D341Med (cell line): Measurements from ENCODE around the gene LZTS2.
A peak's percentile ranks its signal among the peaks of the same experiment; 100 is the strongest.

Experiments used
- DNase-seq: peaks from one replicate; pipeline ENCODE4 v3.0.0; 2012; ENCODE audit warnings: low spot score

Gene LZTS2

DNA sequence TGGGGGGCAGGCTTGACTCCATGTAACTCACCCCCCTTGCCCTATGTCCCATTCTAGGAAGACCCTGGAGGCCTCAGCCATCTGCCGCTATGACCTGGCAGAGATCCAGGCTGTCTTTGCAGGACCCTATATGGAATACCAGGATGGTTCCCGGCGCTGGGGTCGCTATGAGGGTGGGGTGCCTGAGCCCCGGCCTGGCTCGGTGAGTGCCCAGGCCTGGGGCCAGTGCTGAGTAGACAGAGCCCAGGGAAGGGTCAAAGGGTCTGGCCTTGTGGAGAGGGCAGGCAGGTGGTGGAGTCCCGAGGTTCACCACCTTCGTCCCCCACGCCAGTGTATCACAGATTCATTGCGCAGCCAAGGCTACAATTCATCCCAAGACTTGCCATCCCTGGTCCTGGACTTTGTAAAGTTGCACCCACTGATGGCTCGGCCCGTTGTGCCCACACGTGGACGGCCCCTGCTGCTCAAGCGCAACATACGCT, 19.8 kb upstream of the LZTS2 start:
- no peak for DNase-seq

DNA sequence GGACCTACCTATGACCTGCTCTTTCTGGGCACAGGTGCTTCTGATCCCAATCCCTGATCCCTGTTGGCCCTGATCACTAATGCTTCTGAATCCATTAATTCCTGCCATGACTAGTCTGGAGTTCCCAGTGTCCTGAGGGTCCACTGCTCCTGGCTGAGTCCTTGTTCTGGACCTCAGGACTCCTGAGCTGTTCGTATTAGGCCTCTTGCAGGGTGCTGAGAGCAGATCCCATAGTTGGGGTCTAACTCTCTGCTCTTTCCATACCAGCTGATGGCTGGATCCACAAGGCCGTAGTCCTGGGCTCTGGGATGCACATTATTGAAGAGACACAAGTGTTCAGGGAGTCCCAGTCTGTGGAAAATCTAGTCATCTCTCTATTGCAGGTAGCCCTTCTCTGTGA, 19.3 kb upstream of the LZTS2 start:
- no peak for DNase-seq

DNA sequence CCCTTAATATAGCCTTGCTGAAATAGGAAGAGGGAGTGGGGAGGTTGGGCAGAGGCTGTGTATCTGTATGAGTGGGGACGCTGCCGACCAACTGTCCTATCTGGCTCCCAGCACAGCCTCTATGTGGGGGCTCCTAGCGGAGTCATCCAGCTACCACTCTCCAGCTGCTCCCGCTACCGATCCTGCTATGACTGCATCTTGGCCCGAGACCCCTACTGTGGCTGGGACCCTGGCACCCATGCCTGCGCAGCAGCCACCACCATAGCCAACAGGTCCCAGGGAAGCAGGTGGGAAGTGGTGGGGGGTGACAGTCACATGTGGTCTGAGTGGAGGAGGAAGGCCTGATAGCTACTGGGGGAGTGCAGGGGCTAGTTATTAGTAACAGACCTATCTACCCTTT, 18.9 kb upstream of the LZTS2 start:
- DNase-seq = no peak

DNA sequence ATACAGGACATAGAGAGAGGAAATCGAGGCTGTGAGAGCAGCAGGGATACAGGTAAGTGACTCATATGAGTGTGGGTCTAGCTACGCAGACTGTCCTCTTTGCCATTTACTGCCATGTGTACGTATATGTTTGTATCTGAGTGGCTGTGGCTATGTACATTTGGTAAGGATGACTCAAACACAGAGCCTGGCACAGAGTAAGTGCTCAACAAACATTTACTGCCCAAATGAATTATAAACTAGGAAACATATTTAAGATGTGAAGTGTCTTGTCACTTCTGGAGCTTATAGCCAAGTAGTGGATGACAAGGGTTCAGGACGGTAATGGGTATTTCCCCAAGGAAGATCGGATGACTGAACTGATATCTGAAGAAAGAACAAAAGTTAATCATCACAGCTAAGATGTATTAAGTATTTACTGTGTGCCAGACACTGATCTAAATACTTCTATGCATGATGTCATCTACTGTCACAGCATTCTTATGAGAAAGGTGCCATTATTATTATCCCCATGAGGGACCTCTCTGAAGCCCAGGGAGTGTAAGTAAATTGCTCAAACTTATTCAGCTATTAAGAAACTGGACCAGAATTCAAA, 18.3 kb upstream of the LZTS2 start:
- no peak for DNase-seq

DNA sequence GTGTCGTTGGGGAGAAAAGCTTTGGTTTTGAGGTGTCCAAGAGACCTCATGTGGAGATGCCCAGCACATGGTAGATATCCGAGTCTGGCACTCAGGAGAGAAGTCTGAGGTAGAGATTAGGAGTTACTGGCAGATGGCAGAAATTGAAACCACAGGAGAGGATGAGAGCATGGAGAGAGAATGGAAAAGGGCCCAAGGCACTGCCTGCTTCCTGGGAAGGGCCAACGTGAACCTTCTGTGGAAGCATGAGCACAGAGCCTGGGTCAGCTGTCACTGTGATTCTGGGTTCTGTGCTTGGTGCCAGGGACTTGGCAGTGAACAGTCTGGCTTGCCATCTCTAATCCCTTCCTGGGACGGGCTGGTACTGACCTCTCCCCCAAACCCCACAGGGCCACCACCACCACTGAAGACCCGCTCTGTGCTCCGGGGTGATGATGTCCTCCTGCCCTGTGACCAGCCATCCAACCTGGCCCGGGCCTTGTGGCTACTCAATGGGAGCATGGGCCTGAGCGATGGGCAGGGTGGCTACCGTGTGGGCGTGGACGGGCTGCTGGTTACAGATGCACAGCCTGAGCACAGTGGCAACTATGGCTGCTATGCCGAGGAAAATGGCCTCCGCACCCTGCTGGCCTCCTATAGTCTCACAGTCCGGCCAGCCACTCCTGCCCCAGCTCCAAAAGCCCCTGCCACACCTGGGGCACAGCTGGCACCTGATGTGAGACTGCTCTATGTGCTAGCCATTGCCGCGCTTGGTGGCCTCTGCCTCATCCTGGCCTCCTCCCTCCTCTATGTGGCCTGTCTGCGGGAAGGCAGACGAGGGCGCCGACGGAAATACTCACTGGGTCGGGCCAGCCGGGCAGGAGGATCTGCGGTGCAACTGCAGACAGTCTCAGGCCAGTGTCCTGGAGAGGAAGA, 16.4 kb upstream of the LZTS2 start:
- no peak for DNase-seq

DNA sequence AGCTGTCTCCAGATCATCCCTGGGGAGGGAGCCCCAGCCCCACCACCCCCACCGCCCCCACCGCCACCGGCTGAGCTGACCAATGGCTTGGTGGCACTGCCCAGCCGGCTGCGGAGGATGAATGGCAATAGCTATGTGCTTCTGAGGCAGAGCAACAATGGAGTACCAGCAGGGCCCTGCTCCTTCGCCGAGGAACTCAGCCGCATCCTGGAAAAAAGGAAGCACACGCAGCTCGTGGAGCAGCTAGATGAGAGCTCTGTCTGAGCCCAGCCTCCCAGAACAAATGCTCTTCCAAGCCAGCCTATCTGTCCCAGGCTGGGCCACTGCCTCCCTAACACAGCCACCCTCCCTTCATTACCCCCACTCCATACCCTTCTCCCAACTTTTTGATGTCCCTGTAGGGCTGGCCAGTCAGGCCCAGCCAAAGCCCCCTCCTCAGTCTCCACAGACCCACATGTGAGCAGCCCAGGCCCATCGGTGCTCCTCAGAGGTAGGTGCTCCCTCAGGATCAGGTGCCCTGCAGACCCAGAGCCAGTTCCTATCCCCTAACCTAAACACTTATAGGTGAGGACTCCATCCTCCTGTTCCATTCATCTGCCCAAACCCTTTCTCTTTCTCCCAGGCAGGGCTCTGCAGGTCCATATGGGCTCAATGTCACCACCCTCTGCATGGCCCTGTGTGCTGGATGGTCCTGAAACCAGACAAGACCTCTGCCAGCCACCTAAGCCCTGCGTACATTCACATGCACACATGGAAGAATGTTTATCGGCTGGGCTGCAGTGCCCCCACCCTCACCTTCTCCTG, 15.5 kb upstream of the LZTS2 start:
- DNase-seq = no peak

DNA sequence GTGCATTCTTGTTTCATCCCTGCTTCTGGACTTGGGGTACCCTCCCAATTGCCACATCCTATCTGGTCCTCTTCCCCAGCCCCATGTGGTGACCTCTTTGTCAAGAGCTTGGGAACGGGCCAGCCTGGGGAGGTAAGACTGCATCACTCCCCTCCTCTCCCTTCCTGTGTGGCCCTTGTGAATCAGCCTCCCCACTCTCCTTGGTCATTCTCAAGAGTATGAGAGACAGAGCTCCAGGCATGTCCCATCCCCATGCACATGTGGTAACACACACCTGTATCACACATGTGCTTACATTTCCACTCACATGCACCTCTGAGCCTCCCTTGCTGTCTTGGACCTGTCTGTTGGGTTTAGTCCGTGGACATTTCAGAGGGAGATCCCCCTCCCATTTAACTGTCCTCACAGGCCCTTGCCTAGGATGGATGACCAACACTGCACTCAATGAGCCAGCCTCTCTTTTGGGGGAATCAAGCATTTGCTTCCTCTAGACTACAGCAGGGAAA, 14.9 kb upstream of the LZTS2 start:
- no peak for DNase-seq

DNA sequence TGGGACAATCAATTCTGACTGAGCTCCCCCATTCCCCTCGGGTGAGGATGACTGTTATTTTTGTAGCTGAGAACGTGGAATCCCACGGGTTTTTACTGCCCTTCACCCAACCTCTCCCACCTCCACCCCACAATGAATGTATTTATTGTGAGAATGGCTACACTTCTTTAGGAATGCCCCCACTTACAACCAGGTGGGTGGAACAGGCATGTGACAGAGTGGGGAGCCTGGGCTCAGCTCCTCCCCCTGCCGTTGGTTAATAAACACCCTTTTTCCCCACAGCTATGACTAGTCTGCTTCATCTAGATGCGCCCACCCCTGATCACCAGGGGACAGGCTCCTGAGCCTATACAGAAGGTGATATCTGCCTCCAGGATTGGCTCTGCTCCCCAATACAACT, 14.3 kb upstream of the LZTS2 start:
- no peak for DNase-seq

DNA sequence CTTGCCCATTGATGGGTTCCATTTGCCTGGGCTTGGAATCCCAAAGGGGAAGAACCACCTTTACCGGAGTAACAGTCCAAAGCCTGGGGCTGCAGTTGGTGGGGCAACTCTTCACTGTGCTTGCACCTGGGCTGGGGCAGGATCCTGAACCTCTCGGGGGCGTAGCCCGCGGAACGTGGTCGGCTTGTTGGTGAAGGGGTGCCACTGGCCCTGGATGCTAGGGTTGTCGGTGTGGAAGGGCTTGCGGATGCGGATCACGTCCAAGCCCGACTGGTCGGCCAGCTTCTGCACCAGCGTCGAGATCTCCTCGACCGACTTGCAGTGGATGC, 13.0 kb upstream of the LZTS2 start:
- DNase-seq = no peak

DNA sequence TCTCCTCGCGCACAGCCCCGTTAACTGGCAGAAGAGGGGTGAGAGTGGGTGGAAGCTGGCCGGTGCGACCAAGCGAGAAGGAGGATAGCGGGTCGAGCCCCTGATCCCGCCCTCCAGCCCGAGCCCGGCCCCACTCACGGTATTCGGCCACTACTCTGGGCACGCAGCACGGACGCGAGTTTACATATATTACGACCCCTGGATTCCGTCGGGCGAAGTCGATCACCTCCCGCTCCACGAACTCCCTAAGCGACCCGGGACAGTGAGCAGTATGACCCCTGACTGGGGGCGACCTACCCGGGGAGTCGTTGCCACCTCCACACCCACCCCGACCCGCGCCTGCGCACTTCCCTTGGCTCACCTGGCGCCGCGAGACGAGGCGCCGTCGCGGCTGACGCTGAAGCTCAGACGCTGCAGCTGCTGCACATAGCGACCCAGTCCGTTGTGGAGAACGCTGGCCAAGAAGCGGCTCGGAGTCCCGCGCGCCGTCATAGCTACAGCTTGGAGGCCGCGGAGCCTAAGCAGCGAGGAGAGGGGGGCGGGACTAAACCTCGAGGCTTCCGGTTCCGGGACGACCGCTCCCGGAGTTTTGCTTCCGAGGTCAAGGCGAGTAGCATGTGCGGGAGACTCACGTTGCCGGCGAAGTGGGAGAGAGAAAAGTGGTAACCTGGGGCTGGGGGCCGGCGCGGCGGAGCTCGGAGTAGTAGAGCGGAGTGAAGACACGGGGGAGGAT, 12.5 kb upstream of the LZTS2 start, which contains the start of the genes MRPL43 and TWNK:
Gene MRPL43, minus strand, starts transcription at position 546 of the 733 bp plus-strand sequence. Its CDS starts 54 bp downstream, at position 492.
Gene TWNK, plus strand, starts transcription at position 592 of the 733 bp plus-strand sequence. CDS start 668 bp downstream, outside the sequence.
- DNase-seq = peak; percentile 83

DNA sequence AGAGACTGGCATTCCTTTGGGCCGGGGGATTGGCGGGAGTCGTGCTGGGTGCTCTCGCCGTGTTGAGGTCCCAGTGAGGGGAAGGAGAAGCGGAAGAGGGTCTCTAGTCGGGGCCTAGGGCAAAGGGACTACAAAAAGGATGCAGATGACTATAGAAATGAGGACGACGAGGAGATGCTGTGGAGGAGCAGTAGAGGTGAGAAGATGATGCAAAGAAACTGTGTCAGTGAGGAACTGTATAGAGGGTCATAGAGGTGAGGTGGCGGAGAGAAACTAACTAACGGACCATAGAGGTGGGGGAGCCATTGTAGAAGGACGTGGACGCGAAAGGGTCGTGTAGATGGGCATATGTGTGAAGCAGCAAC, 11.9 kb upstream of the LZTS2 start:
- DNase-seq = no peak

DNA sequence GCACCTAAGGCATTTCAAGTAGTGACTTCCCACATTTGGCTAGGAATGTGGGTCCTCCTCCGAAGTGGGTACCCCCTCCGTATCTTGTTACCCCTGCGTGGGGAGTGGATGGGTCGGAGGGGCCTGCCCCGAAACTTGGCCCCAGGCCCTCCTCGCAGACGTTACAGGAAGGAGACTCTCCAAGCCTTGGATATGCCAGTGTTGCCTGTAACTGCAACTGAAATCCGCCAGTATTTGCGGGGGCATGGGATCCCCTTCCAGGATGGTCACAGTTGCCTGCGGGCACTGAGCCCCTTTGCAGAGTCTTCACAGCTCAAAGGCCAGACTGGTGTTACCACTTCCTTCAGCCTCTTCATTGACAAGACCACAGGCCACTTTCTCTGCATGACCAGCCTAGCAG, 11.4 kb upstream of the LZTS2 start:
- no peak for DNase-seq

DNA sequence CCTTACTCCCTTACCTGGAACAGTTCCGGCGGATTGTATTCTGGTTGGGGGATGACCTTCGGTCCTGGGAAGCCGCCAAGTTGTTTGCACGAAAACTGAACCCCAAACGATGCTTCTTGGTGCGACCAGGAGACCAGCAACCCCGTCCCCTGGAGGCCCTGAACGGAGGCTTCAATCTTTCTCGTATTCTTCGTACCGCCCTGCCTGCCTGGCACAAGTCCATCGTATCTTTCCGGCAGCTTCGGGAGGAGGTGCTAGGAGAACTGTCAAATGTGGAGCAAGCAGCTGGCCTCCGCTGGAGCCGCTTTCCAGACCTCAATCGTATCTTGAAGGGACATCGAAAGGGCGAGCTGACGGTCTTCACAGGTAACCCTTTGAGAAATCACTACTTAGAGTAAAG, 10.5 kb upstream of the LZTS2 start:
- no peak for DNase-seq

DNA sequence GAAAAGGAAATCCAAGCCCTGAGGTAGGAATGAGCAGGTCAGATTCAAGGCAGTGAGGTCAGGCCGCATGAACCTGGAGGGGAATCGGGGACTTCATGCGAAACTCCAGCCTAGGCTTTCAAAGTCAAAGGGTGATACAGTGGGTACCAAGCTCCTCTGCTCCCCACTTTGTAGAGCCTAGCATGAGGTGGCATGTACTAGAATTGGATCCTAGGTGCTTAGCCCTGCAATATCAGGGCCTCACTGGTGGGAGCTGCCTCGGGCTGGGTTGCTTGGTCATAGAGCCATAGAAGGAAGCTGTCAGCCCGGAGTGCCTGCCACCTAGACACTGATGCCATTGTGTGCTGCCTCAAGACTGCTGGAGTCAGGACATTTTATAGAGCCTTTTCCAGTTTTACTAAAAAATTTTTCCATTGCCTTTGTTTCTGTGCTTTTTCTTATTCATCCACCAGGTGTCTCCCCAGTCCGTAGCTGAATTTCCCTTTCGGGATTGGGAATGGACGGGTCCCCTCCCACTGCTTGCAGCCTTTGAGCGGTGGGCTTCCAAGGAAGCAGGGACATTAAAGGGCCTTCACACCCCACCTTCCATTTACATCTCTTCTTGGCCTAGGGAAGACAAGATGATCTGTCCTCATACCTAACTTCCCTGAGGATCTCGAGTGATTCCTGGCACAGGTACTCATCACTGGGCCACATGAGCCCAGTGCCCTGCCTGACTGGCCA, 5.5 kb upstream of the LZTS2 start:
- DNase-seq = no peak

DNA sequence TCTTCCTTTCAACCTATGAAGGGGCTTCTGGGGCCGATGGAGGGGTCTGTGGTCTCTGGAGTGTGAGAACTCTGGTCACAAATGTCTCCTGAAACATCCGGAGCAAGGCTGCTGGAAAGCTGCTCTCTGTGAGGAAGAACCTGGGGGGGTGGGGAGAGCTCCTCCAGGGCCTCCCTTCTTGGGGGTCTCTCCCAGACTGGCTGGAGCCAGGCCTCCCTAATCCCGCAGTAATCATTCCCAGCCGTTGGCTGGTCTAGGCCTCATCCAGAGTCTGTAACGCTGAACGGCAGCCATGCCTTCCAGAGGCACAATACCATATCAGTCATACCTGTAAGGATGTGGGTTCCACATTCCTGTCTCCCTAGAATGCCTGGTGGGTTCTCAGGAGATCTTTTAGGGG, 4.4 kb upstream of the LZTS2 start:
- DNase-seq = no peak

DNA sequence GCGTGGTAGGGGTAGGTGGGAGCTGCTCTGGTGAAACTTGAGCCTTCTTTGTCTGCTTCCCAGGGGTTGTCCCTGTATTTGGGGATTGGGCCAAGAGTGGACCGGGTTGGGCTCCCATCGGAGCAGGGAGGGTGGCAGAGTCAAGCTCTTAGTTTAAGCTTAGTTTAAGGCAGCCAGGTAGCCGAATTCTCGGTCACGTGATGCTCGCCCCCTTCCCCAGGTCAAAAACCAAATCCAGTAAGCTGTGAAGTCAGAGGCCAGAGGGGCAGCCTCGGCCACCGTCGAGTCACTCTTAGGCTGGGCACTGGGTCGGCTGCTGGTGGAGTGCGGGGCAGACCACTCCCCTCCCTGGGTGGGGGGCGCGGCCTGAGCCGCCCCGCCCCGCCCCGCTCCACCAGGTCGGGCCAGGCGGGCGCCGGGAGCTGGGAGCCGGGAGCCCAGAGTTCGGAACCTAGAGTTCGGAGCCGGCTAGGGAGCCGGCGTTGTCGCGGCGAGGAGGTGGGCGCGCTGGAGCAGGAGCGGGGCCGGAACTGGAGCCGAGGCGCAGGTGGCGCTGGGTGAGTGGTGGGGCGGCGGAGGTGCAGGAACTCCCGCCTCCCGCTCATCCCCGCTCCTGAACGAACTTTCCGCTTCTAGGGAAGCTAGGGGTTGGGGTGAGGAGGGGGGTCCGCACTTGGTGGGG, 2.8 kb upstream of the LZTS2 start:
- peak; percentile 63 for DNase-seq

DNA sequence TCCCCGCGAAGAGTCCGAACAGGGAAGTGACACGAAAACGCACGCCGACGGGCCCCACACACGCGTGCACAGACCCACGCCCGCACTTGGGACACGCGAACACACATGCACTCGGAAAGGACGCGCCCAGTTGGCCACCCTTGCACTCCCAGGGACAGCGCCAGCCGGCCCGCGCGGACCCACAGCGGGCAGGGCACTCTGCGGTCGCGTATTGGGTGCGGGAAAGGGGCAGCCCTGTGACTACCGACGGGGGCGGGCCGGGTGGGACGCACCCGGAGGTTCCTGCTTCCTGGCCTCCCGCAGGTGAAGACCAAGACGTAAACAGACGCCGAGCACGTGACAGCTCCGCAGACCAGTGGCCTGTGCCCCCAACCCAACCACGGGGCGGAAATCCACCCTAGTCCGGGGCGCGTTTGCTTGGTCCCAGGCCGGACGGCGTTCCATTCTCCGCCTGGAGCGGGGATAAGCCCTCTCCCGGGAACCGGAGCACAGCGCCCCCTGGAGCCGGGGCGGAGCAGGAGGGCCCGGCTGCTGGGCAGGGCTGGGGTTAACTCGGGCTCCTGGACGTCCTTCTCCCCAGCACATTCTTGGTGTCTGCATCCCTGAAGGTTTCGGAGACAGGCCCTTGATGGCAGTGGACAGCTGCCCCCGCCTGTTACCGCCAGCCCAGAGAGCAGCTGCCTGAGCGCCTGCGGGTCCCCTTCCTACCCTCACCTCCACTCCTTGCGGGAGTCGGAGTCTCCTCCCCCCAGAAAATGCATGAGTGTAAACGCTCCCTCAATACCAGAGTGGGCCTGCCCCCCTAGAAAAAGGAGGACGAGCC, 2.0 kb upstream of the LZTS2 start:
- DNase-seq = peak; percentile 76

DNA sequence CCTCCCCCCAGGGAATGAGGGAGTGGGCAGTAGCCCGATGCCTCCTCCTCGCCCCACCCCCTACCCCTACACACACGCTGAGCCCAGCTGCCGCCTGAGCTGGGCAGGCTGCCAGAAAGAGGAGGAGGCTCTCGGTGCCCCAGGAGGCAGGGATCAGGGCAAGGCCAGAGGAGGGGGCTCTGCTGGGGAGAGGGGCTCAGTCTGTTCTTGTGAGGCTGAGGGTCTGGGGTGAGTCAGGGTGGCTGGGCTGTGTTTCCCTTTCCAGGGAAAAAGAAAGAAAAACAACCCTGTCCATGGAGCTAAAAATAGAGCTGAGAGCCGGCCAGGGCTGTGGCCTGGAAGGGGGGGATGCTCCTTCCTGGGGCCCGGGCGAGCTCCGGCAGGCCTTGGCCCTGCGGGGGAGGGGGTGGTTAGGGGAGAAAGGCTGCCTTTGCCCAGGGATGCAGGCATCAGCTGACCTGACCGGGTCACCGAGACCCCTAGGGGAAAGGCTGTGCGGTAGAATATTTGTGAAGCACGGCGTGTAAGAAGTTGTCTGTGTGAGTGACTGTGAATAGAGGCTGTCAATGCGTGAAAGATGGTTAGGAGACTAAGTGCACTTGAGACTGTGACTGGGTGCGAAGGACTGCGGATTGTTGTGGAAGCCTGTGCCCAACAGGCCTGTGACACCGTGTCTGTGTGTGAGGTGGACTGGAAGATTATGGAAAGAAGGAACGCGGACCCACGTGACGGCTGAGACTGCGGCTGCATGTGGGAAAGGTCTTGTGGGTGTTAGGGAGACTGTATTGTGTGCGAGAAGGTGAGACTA, 1.2 kb upstream of the LZTS2 start:
- peak; percentile 80 for DNase-seq
